ENCODE results near the gene SNX9.
"Not testable (repeated sequence)": the region's sequence is repeated elsewhere in the genome, so short reads cannot be mapped to it uniquely, and the experiment has no call there.

SNX9 gene

GRCh38 chr6:157848693-157849092 lies 25.6 kb downstream of the SNX9 start:
- H3K4me3 ChIP-seq (ENCODE audit: low read length): no peak overlapping the region
- no peaks in the 10 kb centered on the region for H3K36me3 ChIP-seq (ENCODE audit: control insufficient read depth, insufficient read depth, low read length)
- H3K9me3 ChIP-seq (ENCODE audit: control insufficient read depth, insufficient read depth, low read length): no peaks in the 10 kb centered on the region
- no CpG with 5 or more reads among the region's 8 CpGs for WGBS (ENCODE audit: insufficient coverage, insufficient read length)
- no peak overlapping the region for H3K27ac ChIP-seq (ENCODE audit: low read length)
- H3K27me3 ChIP-seq (ENCODE audit: control insufficient read depth, insufficient read depth, low read length): no peaks in the 10 kb centered on the region
- no peak for DNase-seq (ENCODE audit: low read depth, low spot score)
- peaks cover 3% of the 10 kb centered on the region; the same call in 1 of the 2 replicates for H3K4me1 ChIP-seq (ENCODE audit: control insufficient read depth, insufficient read depth, low read length)

GRCh38 chr6:157849288-157850017 lies 26.4 kb downstream of the SNX9 start:
- no CpG with 5 or more reads among the region's 5 CpGs for WGBS (ENCODE audit: insufficient coverage, insufficient read length)
- Histone ChIP-seq H3K4me1 (ENCODE audit: control insufficient read depth, insufficient read depth, low read length) (peaks cover 4% of the 10 kb centered on the region), H3K9me3 (ENCODE audit: control insufficient read depth, insufficient read depth, low read length) (no peaks in the 10 kb centered on the region), H3K4me3 (ENCODE audit: low read length) (no peak overlapping the region), H3K36me3 (ENCODE audit: control insufficient read depth, insufficient read depth, low read length) (no peaks in the 10 kb centered on the region), H3K27ac (ENCODE audit: low read length) (no peak overlapping the region), H3K27me3 (ENCODE audit: control insufficient read depth, insufficient read depth, low read length) (no peaks in the 10 kb centered on the region)
- DNase-seq (ENCODE audit: low read depth, low spot score): no peak

- no CpG with 5 or more reads among the region's 4 CpGs for WGBS (ENCODE audit: insufficient coverage, insufficient read length)
- Histone ChIP-seq H3K9me3 (ENCODE audit: control insufficient read depth, insufficient read depth, low read length) (no peaks in the 10 kb centered on the region), H3K4me3 (ENCODE audit: low read length) (no peak overlapping the region), H3K27me3 (ENCODE audit: control insufficient read depth, insufficient read depth, low read length) (no peaks in the 10 kb centered on the region), H3K36me3 (ENCODE audit: control insufficient read depth, insufficient read depth, low read length) (no peaks in the 10 kb centered on the region), H3K27ac (ENCODE audit: low read length) (no peak overlapping the region), H3K4me1 (ENCODE audit: control insufficient read depth, insufficient read depth, low read length) (peaks cover 4% of the 10 kb centered on the region)
- no peak for DNase-seq (ENCODE audit: low read depth, low spot score)
These were observed 27.0 kb downstream of the SNX9 start for GRCh38 chr6:157850030-157850429.

GRCh38 chr6:157853018-157853805 lies 30.2 kb downstream of the SNX9 start:
- no peak overlapping the region for H3K27ac ChIP-seq (ENCODE audit: low read length)
- DNase-seq (ENCODE audit: low read depth, low spot score): no peak
- H3K4me1 ChIP-seq (ENCODE audit: control insufficient read depth, insufficient read depth, low read length): peaks cover 4% of the 10 kb centered on the region
- no peaks in the 10 kb centered on the region for H3K9me3 ChIP-seq (ENCODE audit: control insufficient read depth, insufficient read depth, low read length)
- no peaks in the 10 kb centered on the region for H3K27me3 ChIP-seq (ENCODE audit: control insufficient read depth, insufficient read depth, low read length)
- no peaks in the 10 kb centered on the region for H3K36me3 ChIP-seq (ENCODE audit: control insufficient read depth, insufficient read depth, low read length)
- WGBS (ENCODE audit: insufficient coverage, insufficient read length): no CpG with 5 or more reads among the region's 2 CpGs
- H3K4me3 ChIP-seq (ENCODE audit: low read length): no peak overlapping the region

- no peak overlapping the region for H3K27ac ChIP-seq (ENCODE audit: low read length)
- H3K36me3 ChIP-seq (ENCODE audit: control insufficient read depth, insufficient read depth, low read length): no peaks in the 10 kb centered on the region
- no peaks in the 10 kb centered on the region for H3K27me3 ChIP-seq (ENCODE audit: control insufficient read depth, insufficient read depth, low read length)
- peaks cover 4% of the 10 kb centered on the region for H3K4me1 ChIP-seq (ENCODE audit: control insufficient read depth, insufficient read depth, low read length)
- no CpG with 5 or more reads among the region's 1 CpG for WGBS (ENCODE audit: insufficient coverage, insufficient read length)
- no peak for DNase-seq (ENCODE audit: low read depth, low spot score)
- H3K4me3 ChIP-seq (ENCODE audit: low read length): no peak overlapping the region
- no peaks in the 10 kb centered on the region for H3K9me3 ChIP-seq (ENCODE audit: control insufficient read depth, insufficient read depth, low read length)
These were observed 31.0 kb downstream of the SNX9 start for GRCh38 chr6:157853902-157854502.

- Histone ChIP-seq H3K9me3 (ENCODE audit: control insufficient read depth, insufficient read depth, low read length) (no peaks in the 10 kb centered on the region), H3K27me3 (ENCODE audit: control insufficient read depth, insufficient read depth, low read length) (no peaks in the 10 kb centered on the region), H3K27ac (ENCODE audit: low read length) (no peak overlapping the region), H3K36me3 (ENCODE audit: control insufficient read depth, insufficient read depth, low read length) (no peaks in the 10 kb centered on the region), H3K4me1 (ENCODE audit: control insufficient read depth, insufficient read depth, low read length) (peaks cover 1% of the 10 kb centered on the region), H3K4me3 (ENCODE audit: low read length) (no peak overlapping the region)
- no peak for DNase-seq (ENCODE audit: low read depth, low spot score)
- WGBS (ENCODE audit: insufficient coverage, insufficient read length): no CpG with 5 or more reads among the region's 5 CpGs
These were observed 32.3 kb downstream of the SNX9 start for GRCh38 chr6:157855325-157855724.

- not testable (repeated sequence) for H3K36me3 ChIP-seq (ENCODE audit: control insufficient read depth, insufficient read depth, low read length); H3K4me3 ChIP-seq (ENCODE audit: low read length); H3K27me3 ChIP-seq (ENCODE audit: control insufficient read depth, insufficient read depth, low read length); H3K27ac ChIP-seq (ENCODE audit: low read length); H3K9me3 ChIP-seq (ENCODE audit: control insufficient read depth, insufficient read depth, low read length); DNase-seq (ENCODE audit: low read depth, low spot score); H3K4me1 ChIP-seq (ENCODE audit: control insufficient read depth, insufficient read depth, low read length)
- no CpG with 5 or more reads among the region's 10 CpGs for WGBS (ENCODE audit: insufficient coverage, insufficient read length)
These were observed 32.8 kb downstream of the SNX9 start for GRCh38 chr6:157855804-157856203.

GRCh38 chr6:157858664-157859063 lies 35.6 kb downstream of the SNX9 start:
- H3K4me1 ChIP-seq (ENCODE audit: control insufficient read depth, insufficient read depth, low read length): not testable (repeated sequence)

GRCh38 chr6:157859775-157860504 lies 36.9 kb downstream of the SNX9 start:
- Histone ChIP-seq H3K27me3 (ENCODE audit: control insufficient read depth, insufficient read depth, low read length) (no peaks in the 10 kb centered on the region), H3K9me3 (ENCODE audit: control insufficient read depth, insufficient read depth, low read length) (no peaks in the 10 kb centered on the region), H3K4me3 (ENCODE audit: low read length) (no peak overlapping the region), H3K36me3 (ENCODE audit: control insufficient read depth, insufficient read depth, low read length) (no peaks in the 10 kb centered on the region), H3K27ac (ENCODE audit: low read length) (no peak overlapping the region), H3K4me1 (ENCODE audit: control insufficient read depth, insufficient read depth, low read length) (no peaks in the 10 kb centered on the region)
- WGBS (ENCODE audit: insufficient coverage, insufficient read length): no CpG with 5 or more reads among the region's 7 CpGs
- DNase-seq (ENCODE audit: low read depth, low spot score): no peak

More at GRCh38 chr6:157858664-157859063, 35.6 kb downstream of the SNX9 start:
- H3K27ac ChIP-seq (ENCODE audit: low read length); DNase-seq (ENCODE audit: low read depth, low spot score); H3K27me3 ChIP-seq (ENCODE audit: control insufficient read depth, insufficient read depth, low read length); H3K9me3 ChIP-seq (ENCODE audit: control insufficient read depth, insufficient read depth, low read length); H3K4me3 ChIP-seq (ENCODE audit: low read length); H3K36me3 ChIP-seq (ENCODE audit: control insufficient read depth, insufficient read depth, low read length): not testable (repeated sequence)
- no CpG with 5 or more reads among the region's 1 CpG for WGBS (ENCODE audit: insufficient coverage, insufficient read length)

GRCh38 chr6:157860505-157860991 lies 37.5 kb downstream of the SNX9 start:
- no CpG with 5 or more reads among the region's 4 CpGs for WGBS (ENCODE audit: insufficient coverage, insufficient read length)
- no peaks in the 10 kb centered on the region for H3K4me1 ChIP-seq (ENCODE audit: control insufficient read depth, insufficient read depth, low read length)
- no peaks in the 10 kb centered on the region for H3K36me3 ChIP-seq (ENCODE audit: control insufficient read depth, insufficient read depth, low read length)
- H3K27me3 ChIP-seq (ENCODE audit: control insufficient read depth, insufficient read depth, low read length): no peaks in the 10 kb centered on the region
- no peak overlapping the region for H3K27ac ChIP-seq (ENCODE audit: low read length)
- no peaks in the 10 kb centered on the region for H3K9me3 ChIP-seq (ENCODE audit: control insufficient read depth, insufficient read depth, low read length)
- no peak overlapping the region for H3K4me3 ChIP-seq (ENCODE audit: low read length)
- no peak for DNase-seq (ENCODE audit: low read depth, low spot score)

Measured in iPS DF 6.9 (cell line).